ENCODE data around the gene TRIM67. TPM values are rescaled to one million over a fixed set of nuclear protein-coding genes. Genes with fewer than 3 reads are reported as not detected.

TRIM67 gene
- total RNA-seq, 1 experiment from 2014 or later, result not detected

DNA sequence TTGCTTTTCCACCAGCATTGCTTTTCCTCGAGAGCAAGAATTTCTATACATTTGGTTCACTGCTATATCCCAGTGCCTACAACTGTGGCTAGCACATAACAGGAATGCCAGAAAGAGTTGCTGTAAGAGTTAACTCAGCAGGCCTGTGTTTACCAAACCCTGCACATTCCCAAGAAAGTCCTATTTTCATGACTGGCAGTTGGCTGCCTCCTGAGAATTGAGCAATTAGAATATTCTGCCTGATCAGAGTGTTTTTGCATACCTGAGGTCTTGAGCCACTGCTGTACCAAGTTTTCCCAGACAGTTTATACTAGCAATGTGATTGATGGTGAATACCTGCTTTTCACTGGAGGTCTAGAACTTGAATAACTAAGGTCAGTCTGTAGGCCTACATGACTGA lies 76.4 kb downstream of the TRIM67 start:
- Histone ChIP-seq H3F3A (ENCODE audit: insufficient read depth, low read depth) (no peaks in the 10 kb centered on the region), H3K27me3 (ENCODE audit: insufficient read depth, low read depth) (no peaks in the 10 kb centered on the region), H3K36me3 (ENCODE audit: low read depth) (peaks cover 22% of the 10 kb centered on the region), H3K4me1 (replicated peaks; ENCODE audit: insufficient read depth) (peaks cover 19% of the 10 kb centered on the region), H4K20me1 (ENCODE audit: insufficient read depth) (no peaks in the 10 kb centered on the region), H3K79me2 (ENCODE audit: low read depth) (peaks cover 40% of the 10 kb centered on the region), H3K4me3 (no peak overlapping the region), H3K4me2 (no peak overlapping the region), H3K27ac (no peak overlapping the region), H3K9me2 (ENCODE audit: insufficient read depth) (no peaks in the 10 kb centered on the region), H2AFZ (no peak overlapping the region), H3K9me3 (ENCODE audit: insufficient read depth, low read depth) (no peaks in the 10 kb centered on the region)
- intact Hi-C loops (cut with micrococcal nuclease; ENCODE audit: unreplicated experiment), result no loop called here
- no peak for DNase-seq
- CTCF ChIA-PET, result no interaction called here
- TF ChIP-seq EZH2 (IDR thresholded peaks at IDR 0.05; ENCODE audit: low read depth), result no peak
- TF ChIP-seq, protein P1, sequence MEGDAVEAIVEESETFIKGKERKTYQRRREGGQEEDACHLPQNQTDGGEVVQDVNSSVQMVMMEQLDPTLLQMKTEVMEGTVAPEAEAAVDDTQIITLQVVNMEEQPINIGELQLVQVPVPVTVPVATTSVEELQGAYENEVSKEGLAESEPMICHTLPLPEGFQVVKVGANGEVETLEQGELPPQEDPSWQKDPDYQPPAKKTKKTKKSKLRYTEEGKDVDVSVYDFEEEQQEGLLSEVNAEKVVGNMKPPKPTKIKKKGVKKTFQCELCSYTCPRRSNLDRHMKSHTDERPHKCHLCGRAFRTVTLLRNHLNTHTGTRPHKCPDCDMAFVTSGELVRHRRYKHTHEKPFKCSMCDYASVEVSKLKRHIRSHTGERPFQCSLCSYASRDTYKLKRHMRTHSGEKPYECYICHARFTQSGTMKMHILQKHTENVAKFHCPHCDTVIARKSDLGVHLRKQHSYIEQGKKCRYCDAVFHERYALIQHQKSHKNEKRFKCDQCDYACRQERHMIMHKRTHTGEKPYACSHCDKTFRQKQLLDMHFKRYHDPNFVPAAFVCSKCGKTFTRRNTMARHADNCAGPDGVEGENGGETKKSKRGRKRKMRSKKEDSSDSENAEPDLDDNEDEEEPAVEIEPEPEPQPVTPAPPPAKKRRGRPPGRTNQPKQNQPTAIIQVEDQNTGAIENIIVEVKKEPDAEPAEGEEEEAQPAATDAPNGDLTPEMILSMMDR (conservative IDR thresholded peaks at IDR 0.05), result no peak
- BruUV-seq (replicated peaks), result no TSS peak
- POLR2A ChIA-PET (ENCODE audit: unreplicated experiment), result interaction anchor here (0.6 kb wide), 1 partner anchor 100 kb away, joined by 3 read pairs; the partner anchor contains the start of genes EXOC8 and SPRTN

DNA sequence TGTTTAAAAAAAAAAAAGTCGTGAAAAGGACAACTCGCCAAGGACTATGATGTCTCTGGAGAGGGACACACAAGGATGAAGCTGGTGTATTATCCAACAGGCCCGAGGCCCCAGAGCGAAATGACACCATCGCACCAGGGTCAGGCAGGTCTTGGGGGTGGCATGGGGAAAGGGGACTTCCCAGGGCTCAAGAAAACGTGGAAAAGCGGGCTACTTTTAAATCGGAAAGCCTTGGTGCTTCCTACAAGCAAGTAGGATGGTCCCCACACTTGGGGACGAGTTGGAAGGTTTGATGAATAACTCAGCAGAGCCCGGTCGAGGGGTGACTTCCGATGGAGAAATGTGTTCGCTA lies 78.6 kb downstream of the TRIM67 start:
- H3K36me3 ChIP-seq (ENCODE audit: low read depth), result peaks cover 25% of the 10 kb centered on the region
- H3K27me3 ChIP-seq (ENCODE audit: insufficient read depth, low read depth), result no peaks in the 10 kb centered on the region
- TSS peak; percentile 73 for BruUV-seq (replicated peaks)
- no peaks in the 10 kb centered on the region for H3F3A ChIP-seq (ENCODE audit: insufficient read depth, low read depth)
- H3K4me1 ChIP-seq (replicated peaks; ENCODE audit: insufficient read depth), result peaks cover 19% of the 10 kb centered on the region
- H3K4me2 ChIP-seq, result peak overlapping the region; percentile 92
- ChIA-PET POLR2A (ENCODE audit: unreplicated experiment) (interaction anchor here (0.6 kb wide), 1 partner anchor 598 kb away, joined by 3 read pairs; no protein-coding TSS in a partner anchor), CTCF (no interaction called here)
- TF ChIP-seq, protein P1 (conservative IDR thresholded peaks at IDR 0.05), result no peak
- TF ChIP-seq EZH2 (IDR thresholded peaks at IDR 0.05; ENCODE audit: low read depth), result no peak
- H3K79me2 ChIP-seq (ENCODE audit: low read depth), result peaks cover 59% of the 10 kb centered on the region
- DNase-seq, result peak in 1 of 2 experiments; percentile 4
- peak overlapping the region; percentile 98 for H3K4me3 ChIP-seq
- no peaks in the 10 kb centered on the region for H3K9me2 ChIP-seq (ENCODE audit: insufficient read depth)
- peak overlapping the region; percentile 100 for H2AFZ ChIP-seq
- H3K27ac ChIP-seq, result peak overlapping the region; percentile 46; the same call in 1 of the 2 replicates
- intact Hi-C loops (cut with micrococcal nuclease; ENCODE audit: unreplicated experiment), result loop anchor here (2.0 to 5.0 kb wide), 2 partner anchors 94 to 287 kb away; partner anchors contain the start of gene TSNAX
- H4K20me1 ChIP-seq (ENCODE audit: insufficient read depth), result no peaks in the 10 kb centered on the region
- no peaks in the 10 kb centered on the region for H3K9me3 ChIP-seq (ENCODE audit: insufficient read depth, low read depth)

DNA sequence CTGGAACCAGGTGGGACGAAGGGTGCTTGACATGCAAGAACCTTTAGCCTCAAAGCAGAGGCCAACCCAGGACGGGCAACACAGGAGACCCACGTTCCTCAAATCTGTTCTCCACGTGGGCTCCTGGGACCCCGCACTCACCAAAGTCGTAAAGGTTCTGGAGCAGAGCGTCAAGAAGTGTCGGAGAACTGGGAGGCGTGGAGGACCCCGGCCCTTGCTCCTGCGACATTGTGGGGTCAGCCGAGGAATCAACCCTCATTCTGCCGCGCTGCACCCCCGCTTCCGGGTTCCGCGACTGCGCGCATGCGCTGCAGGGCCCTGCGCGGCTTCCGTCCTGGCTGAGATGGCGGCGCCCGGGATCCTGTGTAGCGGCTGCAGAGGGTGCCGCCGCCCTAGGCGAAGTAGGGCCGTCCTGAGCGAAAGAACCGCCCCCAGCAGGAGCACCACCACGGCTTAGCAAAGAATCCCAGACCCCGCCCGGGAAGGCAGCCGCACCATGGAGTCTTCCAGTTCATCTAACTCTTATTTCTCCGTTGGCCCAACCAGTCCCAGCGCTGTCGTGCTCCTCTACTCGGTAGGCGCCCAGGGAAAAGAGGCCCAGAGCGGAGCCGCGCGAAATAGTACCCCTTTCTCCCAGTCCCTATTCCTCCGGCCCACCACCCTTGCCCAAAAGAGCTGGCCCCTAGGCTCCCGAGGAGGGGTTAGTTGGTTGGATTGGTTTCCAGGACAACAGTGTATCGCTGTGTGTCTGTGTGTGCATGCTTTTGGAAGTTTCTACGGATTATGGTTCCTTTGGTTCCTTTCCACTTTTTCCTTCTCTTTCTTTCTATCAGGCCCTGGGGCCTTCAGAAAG lies 79.3 kb downstream of the TRIM67 start, which contains the start of gene GNPAT:
Gene GNPAT (plus strand): TSS at position 330 of the 853 bp plus-strand sequence. CDS start 167 bp downstream, at position 497.
- H3K27me3 ChIP-seq (ENCODE audit: insufficient read depth, low read depth), result no peaks in the 10 kb centered on the region
- no peaks in the 10 kb centered on the region for H4K20me1 ChIP-seq (ENCODE audit: insufficient read depth)
- peak; percentile 75 to 89 for DNase-seq
- ChIA-PET CTCF (interaction anchor here (0.7 kb wide), 1 partner anchor 156 kb away, joined by 4 read pairs; no protein-coding TSS in a partner anchor), POLR2A (ENCODE audit: unreplicated experiment) (interaction anchor here (0.6 to 0.9 kb wide), 3 partner anchors 13 to 372 kb away, joined by 4 to 15 read pairs (median 4); partner anchors contain the start of genes EXOC8 and SPRTN)
- peaks cover 19% of the 10 kb centered on the region for H3K4me1 ChIP-seq (replicated peaks; ENCODE audit: insufficient read depth)
- H3F3A ChIP-seq (ENCODE audit: insufficient read depth, low read depth), result no peaks in the 10 kb centered on the region
- H2AFZ ChIP-seq, result peak within 1 kb of the TSS; percentile 100
- H3K36me3 ChIP-seq (ENCODE audit: low read depth), result peaks cover 25% of the 10 kb centered on the region
- intact Hi-C loops (cut with micrococcal nuclease; ENCODE audit: unreplicated experiment), result loop anchor here (1.0 to 5.0 kb wide), 3 partner anchors 30 to 286 kb away; partner anchors contain the start of gene TSNAX
- H3K27ac ChIP-seq, result peak within 1 kb of the TSS; percentile 46; the same call in 1 of the 2 replicates
- TSS peak; percentile 70 for BruUV-seq (replicated peaks)
- H3K79me2 ChIP-seq (ENCODE audit: low read depth), result peaks cover 60% of the 10 kb centered on the region
- peak within 1 kb of the TSS; percentile 92 for H3K4me2 ChIP-seq
- H3K9me3 ChIP-seq (ENCODE audit: insufficient read depth, low read depth), result no peaks in the 10 kb centered on the region
- TF ChIP-seq, protein P1 (conservative IDR thresholded peaks at IDR 0.05), result no peak
- TF ChIP-seq EZH2 (IDR thresholded peaks at IDR 0.05; ENCODE audit: low read depth), result no peak
- peak within 1 kb of the TSS; percentile 98 for H3K4me3 ChIP-seq
- H3K9me2 ChIP-seq (ENCODE audit: insufficient read depth), result no peaks in the 10 kb centered on the region
